Measurements from ENCODE around the gene DACT3.

The DACT3 gene

GRCh38 chr19:46602392-46603194, 58.4 kb downstream of the DACT3 start:
- TF ChIP-seq Cebpa-rat (IDR thresholded peaks at IDR 0.05): no peak
- H3K27me3 ChIP-seq: no peaks in the 10 kb centered on the region
- peak overlapping the region; percentile 97 for H3K4me2 ChIP-seq
- H3K27ac ChIP-seq: peak overlapping the region; percentile 100
- H3K36me3 ChIP-seq: peaks cover 28% of the 10 kb centered on the region
- peak overlapping the region; percentile 100 for H3K9ac ChIP-seq
- H3K4me3 ChIP-seq: peak overlapping the region; percentile 98
- peaks cover 57% of the 10 kb centered on the region for H4K20me1 ChIP-seq
- peaks cover 53% of the 10 kb centered on the region for H3K4me1 ChIP-seq
- H3K9me3 ChIP-seq: peaks cover 24% of the 10 kb centered on the region

- H3K36me3 ChIP-seq: peaks cover 18% of the 10 kb centered on the region
- peak within 1 kb of the TSS; percentile 98 for H3K4me3 ChIP-seq
- peak within 1 kb of the TSS; percentile 100 for H3K9ac ChIP-seq
- H4K20me1 ChIP-seq: peaks cover 47% of the 10 kb centered on the region
- peak within 1 kb of the TSS; percentile 100 for H3K27ac ChIP-seq
- no peaks in the 10 kb centered on the region for H3K27me3 ChIP-seq
- TF ChIP-seq Cebpa-rat (IDR thresholded peaks at IDR 0.05): no peak
- H3K4me1 ChIP-seq: peaks cover 43% of the 10 kb centered on the region
- H3K4me2 ChIP-seq: peak within 1 kb of the TSS; percentile 97
- peaks cover 26% of the 10 kb centered on the region for H3K9me3 ChIP-seq
These were observed 59.4 kb downstream of the DACT3 start, which contains the start of gene CALM3 for GRCh38 chr19:46601318-46602224. Gene CALM3 (plus strand): TSS chr19:46601330. CDS start chr19:46601435, 105 bp downstream.

- Histone ChIP-seq H3K4me1 (peaks cover 33% of the 10 kb centered on the region), H3K9ac (peak overlapping the region; percentile 100), H3K27ac (peak overlapping the region; percentile 100), H3K4me3 (peak overlapping the region; percentile 98), H3K4me2 (peak overlapping the region; percentile 61), H3K9me3 (peaks cover 26% of the 10 kb centered on the region), H4K20me1 (peaks cover 38% of the 10 kb centered on the region), H3K36me3 (peaks cover 9% of the 10 kb centered on the region), H3K27me3 (no peaks in the 10 kb centered on the region)
- TF ChIP-seq Cebpa-rat (IDR thresholded peaks at IDR 0.05): no peak
These were observed 60.3 kb downstream of the DACT3 start for GRCh38 chr19:46600384-46601317.

GRCh38 chr19:46599716-46600373, 61.1 kb downstream of the DACT3 start:
- Histone ChIP-seq H3K4me3 (peak overlapping the region; percentile 98), H3K27ac (peak overlapping the region; percentile 100), H3K4me2 (peak overlapping the region; percentile 61), H3K36me3 (peaks cover under 1% of the 10 kb centered on the region), H4K20me1 (peaks cover 29% of the 10 kb centered on the region), H3K4me1 (peaks cover 25% of the 10 kb centered on the region), H3K9ac (peak overlapping the region; percentile 100), H3K9me3 (peaks cover 26% of the 10 kb centered on the region), H3K27me3 (no peaks in the 10 kb centered on the region)
- no peak for TF ChIP-seq Cebpa-rat (IDR thresholded peaks at IDR 0.05)

- Histone ChIP-seq H3K9ac (no peak overlapping the region), H3K27me3 (no peaks in the 10 kb centered on the region), H3K4me2 (no peak overlapping the region), H3K36me3 (no peaks in the 10 kb centered on the region), H4K20me1 (peaks cover 15% of the 10 kb centered on the region), H3K4me1 (peaks cover 11% of the 10 kb centered on the region), H3K27ac (no peak overlapping the region), H3K9me3 (peaks cover 26% of the 10 kb centered on the region), H3K4me3 (no peak overlapping the region)
- no peak for TF ChIP-seq Cebpa-rat (IDR thresholded peaks at IDR 0.05)
These were observed 62.5 kb downstream of the DACT3 start for GRCh38 chr19:46598372-46598917.

Measured in BLaER1 (cell line).